Activated CD8-positive, alpha-beta memory T cell treated with anti-CD3 and anti-CD28 coated beads for 36 hours (primary cell): ENCODE measurements around the gene NXPE4. TPM values are rescaled to one million over a fixed set of nuclear protein-coding genes. Genes with fewer than 3 reads are reported as not detected.
"Not testable (repeated sequence)": the region's sequence is repeated elsewhere in the genome, so short reads cannot be mapped to it uniquely, and the experiment has no call there.

Source experiments
- CTCF ChIA-PET: fragments of 350-600 bp; sonication (Branson Sonifier 250); formaldehyde crosslinking; loops from one replicate; lab custom pipeline; 2021; ENCODE audit warnings: antibody characterized with exemption; lab: Charles Lee
- POLR2A ChIA-PET: fragments of 350-600 bp; sonication (Branson Sonifier 250); formaldehyde crosslinking; loops from one replicate; lab custom pipeline; 2021; ENCODE audit warnings: antibody characterized with exemption; lab: Charles Lee
- total RNA-seq, 2 experiments: library from RNA; stranded (reverse); gene quantifications; one replicate each; pipeline ENCODE4 v1.2.3, GENCODE V29; 2021

Gene NXPE4
- total RNA-seq, 2 experiments from 2014 or later: not detected

GRCh38 chr11:114610984-114611944 lies 15.7 kb upstream of the NXPE4 start:
- ChIA-PET CTCF (no interaction called here), POLR2A (no interaction called here)

GRCh38 chr11:114610550-114610949 lies 15.0 kb upstream of the NXPE4 start:
- POLR2A ChIA-PET: no interaction called here
- CTCF ChIA-PET: no interaction called here

GRCh38 chr11:114609429-114609828 lies 13.8 kb upstream of the NXPE4 start:
- CTCF ChIA-PET: no interaction called here
- POLR2A ChIA-PET: no interaction called here

- POLR2A ChIA-PET, CTCF ChIA-PET: not testable (repeated sequence)
These were observed 13.0 kb upstream of the NXPE4 start for GRCh38 chr11:114608605-114609004.

GRCh38 chr11:114607753-114608459 lies 12.3 kb upstream of the NXPE4 start:
- CTCF ChIA-PET: no interaction called here
- POLR2A ChIA-PET: no interaction called here

GRCh38 chr11:114606802-114607075 lies 11.2 kb upstream of the NXPE4 start:
- CTCF ChIA-PET, POLR2A ChIA-PET: not testable (repeated sequence)

- POLR2A ChIA-PET: no interaction called here
- CTCF ChIA-PET: no interaction called here
These were observed 10.6 kb upstream of the NXPE4 start for GRCh38 chr11:114606003-114606801.

- ChIA-PET POLR2A (no interaction called here), CTCF (no interaction called here)
These were observed 9.8 kb upstream of the NXPE4 start for GRCh38 chr11:114605370-114605769.

GRCh38 chr11:114604886-114605285 lies 9.3 kb upstream of the NXPE4 start:
- ChIA-PET CTCF (no interaction called here), POLR2A (no interaction called here)

- ChIA-PET POLR2A (no interaction called here), CTCF (no interaction called here)
These were observed 8.7 kb upstream of the NXPE4 start for GRCh38 chr11:114604179-114604813.

GRCh38 chr11:114603151-114603550 lies 7.6 kb upstream of the NXPE4 start:
- CTCF ChIA-PET, POLR2A ChIA-PET: not testable (repeated sequence)

- ChIA-PET CTCF (no interaction called here), POLR2A (no interaction called here)
These were observed 2.9 kb upstream of the NXPE4 start for GRCh38 chr11:114598461-114598860.

- ChIA-PET POLR2A (no interaction called here), CTCF (no interaction called here)
These were observed 761 bp upstream of the NXPE4 start for GRCh38 chr11:114596175-114596919.

- ChIA-PET CTCF (no interaction called here), POLR2A (no interaction called here)
These were observed 883 bp downstream of the NXPE4 start for GRCh38 chr11:114594703-114595102.

- POLR2A ChIA-PET: no interaction called here
- CTCF ChIA-PET: no interaction called here
These were observed 8.1 kb downstream of the NXPE4 start for GRCh38 chr11:114587398-114587953.

- ChIA-PET CTCF (no interaction called here), POLR2A (no interaction called here)
These were observed 8.8 kb downstream of the NXPE4 start for GRCh38 chr11:114586797-114587196.

- ChIA-PET POLR2A (no interaction called here), CTCF (no interaction called here)
These were observed 23.9 kb downstream of the NXPE4 start for GRCh38 chr11:114571712-114572111.

- ChIA-PET POLR2A (no interaction called here), CTCF (no interaction called here)
These were observed 25.8 kb downstream of the NXPE4 start for GRCh38 chr11:114569801-114570200.

- CTCF ChIA-PET: no interaction called here
These were observed 29.3 kb downstream of the NXPE4 start for GRCh38 chr11:114566276-114566675.

More at GRCh38 chr11:114566276-114566675, 29.3 kb downstream of the NXPE4 start:
- POLR2A ChIA-PET: interaction anchor here (0.7 kb wide), 1 partner anchor 127 kb away, joined by 3 read pairs; no protein-coding TSS in a partner anchor
